Heart left ventricle (tissue), 13 donors: Measurements from ENCODE around the gene NECTIN2.

Experiments
- POLR2A ChIP-seq, 2 donors: fragments of 450-650 bp; IDR thresholded peaks; one replicate each; pipeline ENCODE4 v1.6.1; 2017; ENCODE audit warnings: antibody characterized with exemption in 2 of 2, mild to moderate bottlenecking in 2 of 2, moderate library complexity in 2 of 2
- TF ChIP-seq, protein P1 (sequence below), 12 donors: fragments of 200-600 bp; sonication (generic) in 4 of 12; IDR thresholded peaks; one replicate each; pipeline versions ENCODE4 v1.5.0 to v1.8.0; 2018 to 2022; ENCODE audit warnings: antibody characterized with exemption in 12 of 12, mild to moderate bottlenecking in 5 of 12
- donor health status: ischemic (EF 13 %, LVEDD 7.1; RV severe dilation, severe dysfunction).
- donor health status: DM: no; HTN: yes; CAD: no.
- donor health status: DM: no; HTN: no; CAD: no.
- donor health status: ischemic (EF 25% LVEDD 6.9; RV normal size, moderate dysfunction).
- donor health status: ischemic (EF 25% LVEDD 5.7; RV mildly dilated, moderate dysfunction).
- donor health status: ischemic (EF 35%, LVEDD 5.7; RV mildly dilated, moderate dysfunction).
- donor health status: nonischemic (EF 11% LVEDD 7.7; RV severe dilation, severe dysfunction).
- donor health status: DM: yes; HTN: yes; CAD: no.
- donor health status: PGD.
- donor health status: ischemic (EF 29% LVEDD 5.4; RV normal size, mild dysfunction).
- donor health status: nonischemic (EF 23%, LVEDD 6.1; RV moderate dilation, normal function).

DNA sequence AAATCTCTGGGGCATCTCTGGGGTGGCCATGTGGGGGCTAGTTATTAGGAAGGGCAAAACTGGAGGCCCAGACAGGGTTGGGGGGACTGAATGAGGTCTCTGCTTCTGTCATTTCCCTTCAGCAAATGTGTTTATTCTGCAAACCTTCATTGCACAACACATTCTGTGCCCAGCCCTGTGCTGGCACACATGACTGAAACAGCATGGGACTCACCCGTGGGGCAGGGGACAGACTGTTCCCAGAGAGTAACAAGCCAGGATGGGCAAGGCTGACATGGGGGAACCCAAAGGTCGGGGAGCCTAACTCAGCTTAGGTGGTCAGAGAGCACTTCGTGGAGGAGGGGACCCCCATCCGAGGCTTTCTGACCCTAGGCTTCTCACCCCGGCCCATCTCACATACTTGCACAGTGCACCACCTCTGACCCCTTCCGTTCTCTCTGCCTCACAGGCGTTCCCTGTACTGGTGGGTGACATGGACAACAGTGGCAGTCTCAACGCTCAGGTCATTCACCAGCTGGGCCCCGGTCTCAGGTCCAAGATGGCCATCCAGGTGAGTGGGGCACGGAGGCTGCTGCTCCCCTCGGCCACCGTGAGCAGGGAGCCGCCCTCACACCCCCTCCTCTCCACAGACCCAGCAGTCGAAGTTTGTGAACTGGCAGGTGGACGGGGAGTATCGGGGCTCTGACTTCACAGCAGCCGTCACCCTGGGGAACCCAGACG, 47.4 kb downstream of the NECTIN2 start:
- TF ChIP-seq, protein P1, sequence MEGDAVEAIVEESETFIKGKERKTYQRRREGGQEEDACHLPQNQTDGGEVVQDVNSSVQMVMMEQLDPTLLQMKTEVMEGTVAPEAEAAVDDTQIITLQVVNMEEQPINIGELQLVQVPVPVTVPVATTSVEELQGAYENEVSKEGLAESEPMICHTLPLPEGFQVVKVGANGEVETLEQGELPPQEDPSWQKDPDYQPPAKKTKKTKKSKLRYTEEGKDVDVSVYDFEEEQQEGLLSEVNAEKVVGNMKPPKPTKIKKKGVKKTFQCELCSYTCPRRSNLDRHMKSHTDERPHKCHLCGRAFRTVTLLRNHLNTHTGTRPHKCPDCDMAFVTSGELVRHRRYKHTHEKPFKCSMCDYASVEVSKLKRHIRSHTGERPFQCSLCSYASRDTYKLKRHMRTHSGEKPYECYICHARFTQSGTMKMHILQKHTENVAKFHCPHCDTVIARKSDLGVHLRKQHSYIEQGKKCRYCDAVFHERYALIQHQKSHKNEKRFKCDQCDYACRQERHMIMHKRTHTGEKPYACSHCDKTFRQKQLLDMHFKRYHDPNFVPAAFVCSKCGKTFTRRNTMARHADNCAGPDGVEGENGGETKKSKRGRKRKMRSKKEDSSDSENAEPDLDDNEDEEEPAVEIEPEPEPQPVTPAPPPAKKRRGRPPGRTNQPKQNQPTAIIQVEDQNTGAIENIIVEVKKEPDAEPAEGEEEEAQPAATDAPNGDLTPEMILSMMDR (IDR thresholded peaks at IDR 0.05), result no peak
- no peak for TF ChIP-seq POLR2A (IDR thresholded peaks at IDR 0.05)
